Hippocampal formation (tissue), 2 donors: ENCODE results near the gene RPL37A.

Experiments
- DNase-seq, 2 donors: peaks; one replicate each; lab custom pipeline; 2025; lab: John Stamatoyannopoulos, UW

The RPL37A gene

GRCh38 chr2:216498379-216499352, at the start of gene RPL37A:
TSS of gene RPL37A (plus strand) at chr2:216498844. CDS start at chr2:216498875, 31 bp downstream.
- peak; percentile 90 to 95 for DNase-seq

- DNase-seq: no peak
Measured at GRCh38 chr2:216450346-216450745, 48.3 kb upstream of the RPL37A start.

GRCh38 chr2:216450784-216451183, 47.9 kb upstream of the RPL37A start:
- no peak for DNase-seq

GRCh38 chr2:216453955-216454614, 44.6 kb upstream of the RPL37A start:
- DNase-seq: no peak

- DNase-seq: no peak
Measured at GRCh38 chr2:216463148-216463547, 35.5 kb upstream of the RPL37A start.

GRCh38 chr2:216464104-216464720, 34.4 kb upstream of the RPL37A start:
- DNase-seq: no peak

- no peak for DNase-seq
Measured at GRCh38 chr2:216465579-216466195, 33.0 kb upstream of the RPL37A start.

- no peak for DNase-seq
Measured at GRCh38 chr2:216467845-216468244, 30.8 kb upstream of the RPL37A start.

- no peak for DNase-seq
Measured at GRCh38 chr2:216469661-216470060, 29.0 kb upstream of the RPL37A start.

GRCh38 chr2:216473187-216473586, 25.5 kb upstream of the RPL37A start:
- DNase-seq: no peak

- no peak for DNase-seq
Measured at GRCh38 chr2:216474925-216475670, 23.5 kb upstream of the RPL37A start.

- no peak for DNase-seq
Measured at GRCh38 chr2:216475767-216476166, 22.9 kb upstream of the RPL37A start.

GRCh38 chr2:216477283-216478035, 21.2 kb upstream of the RPL37A start:
- DNase-seq: no peak

GRCh38 chr2:216478151-216478550, 20.5 kb upstream of the RPL37A start:
- DNase-seq: no peak

GRCh38 chr2:216478791-216479190, 19.9 kb upstream of the RPL37A start:
- DNase-seq: no peak

- no peak for DNase-seq
Measured at GRCh38 chr2:216480221-216480620, 18.4 kb upstream of the RPL37A start.

- DNase-seq: no peak
Measured at GRCh38 chr2:216482640-216483039, 16.0 kb upstream of the RPL37A start.

- DNase-seq: no peak
Measured at GRCh38 chr2:216485237-216485636, 13.4 kb upstream of the RPL37A start.

- DNase-seq: no peak
Measured at GRCh38 chr2:216485745-216486144, 12.9 kb upstream of the RPL37A start.

GRCh38 chr2:216486271-216486670, 12.4 kb upstream of the RPL37A start:
- DNase-seq: no peak

GRCh38 chr2:216486708-216487107, 11.9 kb upstream of the RPL37A start:
- DNase-seq: no peak
